RWPE2 (cell line): ENCODE results near the gene BCL2.

Experiments used
- ATAC-seq: fragments of 200-7000 bp; cut with Tn5 transposase; 3 replicates; pipeline ENCODE4 v1.9.1; 2021; ENCODE audit warnings: low read depth
- DNase-seq: peaks from one replicate; pipeline ENCODE4 v3.0.0-alpha.2; 2020; ENCODE audit warnings: low spot score
- H3K27ac ChIP-seq: fragments of 450-650 bp; 2 replicates; pipeline ENCODE4 v1.5.1; 2017; ENCODE audit warnings: mild to moderate bottlenecking; ENCODE audit not compliant: poor library complexity, severe bottlenecking
- H3K27me3 ChIP-seq: fragments of 250-450 bp; sonication (Bioruptor Pico); 2 replicates; pipeline ENCODE4 v1.5.1; 2021; ENCODE audit warnings: mild to moderate bottlenecking, moderate library complexity; ENCODE audit not compliant: insufficient read depth, poor library complexity, severe bottlenecking
- H3K36me3 ChIP-seq: fragments of 250-450 bp; sonication (Bioruptor Pico); 2 replicates; pipeline ENCODE4 v1.5.1; 2020; ENCODE audit warnings: low read depth, mild to moderate bottlenecking, moderate library complexity
- H3K4me1 ChIP-seq: fragments of 250-450 bp; sonication (Bioruptor Pico); 2 replicates; pipeline ENCODE4 v1.5.1; 2021; ENCODE audit warnings: mild to moderate bottlenecking, moderate library complexity; ENCODE audit not compliant: insufficient read depth, poor library complexity, severe bottlenecking
- H3K4me3 ChIP-seq: fragments of 250-450 bp; sonication (Bioruptor Pico); 2 replicates; pipeline ENCODE4 v1.5.1; 2021; ENCODE audit warnings: mild to moderate bottlenecking, moderate library complexity; ENCODE audit not compliant: severe bottlenecking
- H3K9me3 ChIP-seq: fragments of 250-450 bp; sonication (Bioruptor Pico); 2 replicates; pipeline ENCODE4 v1.5.1; 2021; ENCODE audit warnings: mild to moderate bottlenecking, moderate library complexity; ENCODE audit not compliant: severe bottlenecking
- CTCF ChIP-seq: fragments of 450-650 bp; IDR thresholded peaks from one replicate; pipeline ENCODE4 v1.5.1; 2017; ENCODE audit warnings: mild to moderate bottlenecking, moderate library complexity; ENCODE audit not compliant: poor library complexity, severe bottlenecking

Gene BCL2

GRCh38 chr18:63178971-63179370, 140.6 kb downstream of the BCL2 start:
- Histone ChIP-seq H3K9me3 (no peaks in the 10 kb centered on the region), H3K4me3 (no peak overlapping the region), H3K27me3 (no peaks in the 10 kb centered on the region), H3K27ac (no peak overlapping the region), H3K36me3 (no peaks in the 10 kb centered on the region), H3K4me1 (no peaks in the 10 kb centered on the region)
- DNase-seq (no peak), ATAC-seq (no peak)
- no peak for TF ChIP-seq CTCF

DNA sequence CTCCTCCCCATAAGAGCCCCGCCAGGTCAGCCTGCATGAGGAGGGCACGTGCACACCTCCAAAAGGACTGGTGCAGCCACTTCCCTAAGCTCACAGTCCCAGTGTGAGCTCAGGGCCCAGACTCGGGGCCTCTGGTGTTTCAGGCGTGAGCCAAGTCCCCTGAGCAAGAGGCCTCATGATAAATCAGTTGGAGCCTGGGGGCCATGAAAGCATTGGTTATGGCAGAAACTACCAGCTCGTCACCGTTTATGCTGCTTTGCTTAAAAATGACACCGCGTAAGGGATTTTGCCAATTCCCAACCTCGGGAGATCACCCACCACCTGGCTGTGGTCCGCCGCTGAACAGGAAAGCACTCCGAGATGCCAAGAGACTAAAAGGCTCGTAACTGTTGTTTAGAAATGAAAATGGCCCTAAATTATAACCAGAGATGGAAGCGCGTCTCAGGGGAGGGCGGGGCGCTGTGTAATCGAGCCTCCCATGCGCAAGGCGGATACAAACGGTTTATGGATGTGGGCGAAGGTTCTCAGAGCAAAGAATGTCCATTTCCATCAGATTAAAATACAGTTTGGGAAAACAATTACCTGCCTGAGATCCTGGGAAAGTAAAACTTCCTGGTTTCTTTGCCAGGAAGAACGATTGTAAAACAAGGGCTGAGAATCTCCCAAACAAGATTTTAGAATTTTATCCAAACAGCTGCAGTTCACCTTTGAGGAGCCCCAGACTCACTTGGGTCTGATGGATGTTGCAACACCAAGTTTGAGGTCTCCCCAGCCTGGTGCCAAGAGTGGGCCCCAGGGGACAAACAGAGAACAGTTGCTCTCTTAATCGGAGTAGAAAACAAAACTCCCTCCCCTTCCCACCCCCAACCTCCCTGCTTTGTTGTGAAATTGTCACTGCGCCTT, 141.4 kb downstream of the BCL2 start:
- ATAC-seq (no peak), DNase-seq (no peak)
- TF ChIP-seq CTCF, result no peak
- H3K9me3 ChIP-seq, result no peaks in the 10 kb centered on the region
- no peaks in the 10 kb centered on the region for H3K27me3 ChIP-seq
- no peak overlapping the region for H3K27ac ChIP-seq
- no peaks in the 10 kb centered on the region for H3K4me1 ChIP-seq
- H3K36me3 ChIP-seq, result no peaks in the 10 kb centered on the region
- no peak overlapping the region for H3K4me3 ChIP-seq

DNA sequence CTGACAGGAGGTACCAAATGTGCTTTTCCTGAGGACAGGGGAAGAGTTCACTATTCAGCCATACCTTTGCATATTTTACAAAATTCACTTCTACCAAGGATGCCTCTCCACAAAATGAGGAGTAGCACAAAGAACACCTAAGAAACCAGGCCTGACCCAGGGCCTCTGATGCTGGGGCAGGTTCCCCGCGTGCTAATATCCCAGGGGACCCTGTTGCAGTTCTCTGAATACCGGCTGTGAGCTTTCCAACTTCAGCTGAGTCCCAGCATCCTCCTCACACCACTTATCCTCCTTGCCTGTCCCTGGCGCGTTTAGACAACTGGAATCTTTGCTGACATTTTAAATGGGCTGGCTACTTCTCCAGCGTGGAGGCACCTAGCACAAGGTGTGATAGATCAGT, 142.3 kb downstream of the BCL2 start:
- H3K9me3 ChIP-seq, result no peaks in the 10 kb centered on the region
- TF ChIP-seq CTCF, result no peak
- H3K4me3 ChIP-seq, result no peak overlapping the region
- no peaks in the 10 kb centered on the region for H3K4me1 ChIP-seq
- no peaks in the 10 kb centered on the region for H3K27me3 ChIP-seq
- no peak for ATAC-seq
- H3K27ac ChIP-seq, result no peak overlapping the region
- H3K36me3 ChIP-seq, result no peaks in the 10 kb centered on the region
- DNase-seq, result no peak

DNA sequence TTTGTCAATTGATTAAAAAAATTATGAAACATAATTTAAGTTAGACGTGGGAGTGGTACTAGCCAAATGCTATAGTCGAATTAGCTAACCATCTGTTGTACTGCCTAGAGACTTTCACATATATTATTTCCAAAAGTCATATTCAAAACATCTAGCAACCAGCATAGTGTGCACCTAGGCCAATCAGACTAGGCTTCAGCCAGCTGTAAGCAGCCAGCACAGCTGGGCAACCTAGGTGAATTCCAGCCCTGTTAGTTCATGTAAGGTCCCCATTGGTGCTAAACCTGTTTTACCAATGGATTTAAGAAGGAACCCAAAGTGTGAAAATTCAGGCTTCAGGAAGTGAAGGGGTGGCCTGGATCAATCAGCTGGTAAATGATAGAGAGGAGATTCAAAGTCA, 144.3 kb downstream of the BCL2 start:
- no peak for TF ChIP-seq CTCF
- no peaks in the 10 kb centered on the region for H3K4me1 ChIP-seq
- H3K4me3 ChIP-seq, result no peak overlapping the region
- H3K27me3 ChIP-seq, result no peaks in the 10 kb centered on the region
- ATAC-seq, result no peak
- H3K27ac ChIP-seq, result no peak overlapping the region
- no peaks in the 10 kb centered on the region for H3K36me3 ChIP-seq
- DNase-seq, result no peak
- no peaks in the 10 kb centered on the region for H3K9me3 ChIP-seq

DNA sequence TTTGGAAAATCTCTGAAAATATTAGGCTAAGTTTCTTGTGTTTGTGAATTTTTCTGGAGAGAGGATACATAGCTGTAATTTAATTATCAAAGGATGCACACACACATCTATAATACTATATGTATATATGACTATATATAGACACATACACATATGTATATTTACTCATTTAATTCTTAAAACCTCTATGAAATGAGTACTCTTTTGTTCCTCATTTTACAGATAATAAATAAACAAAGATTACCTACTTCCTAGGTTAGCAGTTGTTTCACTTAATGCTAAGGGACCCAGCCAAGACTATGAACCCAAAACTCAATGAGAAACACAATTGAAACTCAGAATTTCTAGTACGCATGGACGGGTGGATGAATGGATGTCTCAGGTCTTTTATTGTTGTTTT, 145.6 kb downstream of the BCL2 start:
- Histone ChIP-seq H3K27me3 (no peaks in the 10 kb centered on the region), H3K27ac (no peak overlapping the region), H3K9me3 (no peaks in the 10 kb centered on the region), H3K36me3 (no peaks in the 10 kb centered on the region), H3K4me1 (no peaks in the 10 kb centered on the region), H3K4me3 (no peak overlapping the region)
- no peak for TF ChIP-seq CTCF
- no peak for DNase-seq
- no peak for ATAC-seq
